Loucy (cell line): ENCODE data around the gene CCDC92.

Experiments used
- H2AFZ ChIP-seq: fragments of 200-600 bp; sonication (generic); 2 replicates; pipeline ENCODE4 v1.6.0; 2016; ENCODE audit warnings: antibody characterized with exemption, mild to moderate bottlenecking, low read length, moderate library complexity
- H3F3A ChIP-seq: fragments of 200-600 bp; 2 replicates; pipeline ENCODE4 v1.6.0; 2016; ENCODE audit warnings: antibody characterized with exemption, low read depth, mild to moderate bottlenecking
- H3K27me3 ChIP-seq: fragments of 200-600 bp; sonication (generic); 2 replicates; pipeline ENCODE4 v1.6.1; 2014; ENCODE audit warnings: low read length, mild to moderate bottlenecking; ENCODE audit not compliant: insufficient read depth, poor library complexity, severe bottlenecking
- H3K36me3 ChIP-seq: fragments of 200-600 bp; sonication (generic); 2 replicates; pipeline ENCODE4 v1.6.1; 2016; ENCODE audit warnings: low read length; ENCODE audit not compliant: insufficient read depth
- H3K4me1 ChIP-seq: fragments of 200-600 bp; sonication (generic); 2 replicates; pipeline ENCODE4 v1.5.1; 2014; ENCODE audit warnings: low read length, mild to moderate bottlenecking; ENCODE audit not compliant: insufficient read depth, poor library complexity, severe bottlenecking
- H3K4me2 ChIP-seq: fragments of 200-600 bp; sonication (generic); 2 replicates; pipeline ENCODE4 v1.6.0; 2014; ENCODE audit warnings: antibody characterized with exemption, low read length, low read depth, mild to moderate bottlenecking; ENCODE audit not compliant: poor library complexity, severe bottlenecking
- H3K4me3 ChIP-seq: fragments of 200-600 bp; sonication (generic); 2 replicates; pipeline ENCODE4 v1.5.1; 2014; ENCODE audit warnings: low read length, mild to moderate bottlenecking, mixed read lengths; ENCODE audit not compliant: poor library complexity, severe bottlenecking
- H3K79me2 ChIP-seq: fragments of 200-600 bp; sonication (generic); 2 replicates; pipeline ENCODE4 v1.6.1; 2014; ENCODE audit warnings: low read length; ENCODE audit not compliant: insufficient read depth
- H3K9ac ChIP-seq: fragments of 200-600 bp; sonication (generic); 2 replicates; pipeline ENCODE4 v1.6.0; 2014; ENCODE audit warnings: mild to moderate bottlenecking, low read depth, low read length, moderate library complexity; ENCODE audit not compliant: poor library complexity, severe bottlenecking
- H3K9me2 ChIP-seq: fragments of 200-600 bp; sonication (generic); replicated peaks from 2 replicates; pipeline ENCODE4 v1.6.1; 2016; ENCODE audit warnings: low read depth, low read length, mixed read lengths
- H3K9me3 ChIP-seq: fragments of 200-600 bp; sonication (generic); 2 replicates; pipeline ENCODE4 v1.6.1; 2014; ENCODE audit warnings: mild to moderate bottlenecking, antibody characterized with exemption, low read length, low read depth; ENCODE audit not compliant: insufficient read depth
- H4K20me1 ChIP-seq: fragments of 200-600 bp; sonication (generic); 2 replicates; pipeline ENCODE4 v1.6.0; 2014; ENCODE audit warnings: antibody characterized with exemption, low read length, mild to moderate bottlenecking; ENCODE audit not compliant: insufficient read depth, poor library complexity, severe bottlenecking
- EZH2phosphoT487 ChIP-seq: fragments of 200-600 bp; IDR thresholded peaks from 2 replicates; pipeline ENCODE4 v1.6.1; 2018; ENCODE audit warnings: antibody characterized with exemption, mild to moderate bottlenecking, moderate library complexity, borderline replicate concordance
- TF ChIP-seq, protein P1 (sequence below): fragments of 200-600 bp; sonication (generic); conservative IDR thresholded peaks from 2 replicates; pipeline ENCODE4 v1.5.1; 2014; ENCODE audit warnings: mild to moderate bottlenecking, antibody characterized with exemption, low read length

Gene CCDC92

DNA sequence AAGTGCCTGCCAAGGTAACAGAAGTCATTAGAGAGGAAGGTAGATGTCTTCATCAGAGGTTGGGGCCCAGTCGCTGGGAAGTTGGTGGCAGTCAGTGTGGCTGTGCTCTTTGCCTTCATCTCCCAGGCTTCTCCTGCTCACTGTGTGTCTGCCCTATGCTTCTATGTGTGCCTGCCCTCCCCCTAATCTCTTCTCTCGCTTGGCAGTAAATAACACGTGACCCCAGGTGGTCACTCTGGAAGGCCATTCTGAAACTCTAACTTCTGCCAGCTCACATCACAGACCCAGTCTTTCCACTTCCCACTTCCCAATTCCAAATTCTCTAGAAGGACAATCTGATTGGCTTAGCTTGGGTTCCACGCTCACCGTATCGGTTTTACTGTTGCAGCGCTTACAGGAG is 9.6 kb upstream of the CCDC92 start:
- Histone ChIP-seq H3K4me1 (peaks cover 9% of the 10 kb centered on the region), H2AFZ (no peak overlapping the region), H4K20me1 (peaks cover 27% of the 10 kb centered on the region), H3K9ac (no peak overlapping the region), H3K4me2 (no peak overlapping the region), H3K9me2 (no peaks in the 10 kb centered on the region), H3K27me3 (no peaks in the 10 kb centered on the region), H3F3A (no peaks in the 10 kb centered on the region), H3K36me3 (no peaks in the 10 kb centered on the region), H3K4me3 (no peak overlapping the region), H3K9me3 (no peaks in the 10 kb centered on the region), H3K79me2 (peaks cover 73% of the 10 kb centered on the region)
- TF ChIP-seq EZH2phosphoT487: no peak
- TF ChIP-seq, protein P1, sequence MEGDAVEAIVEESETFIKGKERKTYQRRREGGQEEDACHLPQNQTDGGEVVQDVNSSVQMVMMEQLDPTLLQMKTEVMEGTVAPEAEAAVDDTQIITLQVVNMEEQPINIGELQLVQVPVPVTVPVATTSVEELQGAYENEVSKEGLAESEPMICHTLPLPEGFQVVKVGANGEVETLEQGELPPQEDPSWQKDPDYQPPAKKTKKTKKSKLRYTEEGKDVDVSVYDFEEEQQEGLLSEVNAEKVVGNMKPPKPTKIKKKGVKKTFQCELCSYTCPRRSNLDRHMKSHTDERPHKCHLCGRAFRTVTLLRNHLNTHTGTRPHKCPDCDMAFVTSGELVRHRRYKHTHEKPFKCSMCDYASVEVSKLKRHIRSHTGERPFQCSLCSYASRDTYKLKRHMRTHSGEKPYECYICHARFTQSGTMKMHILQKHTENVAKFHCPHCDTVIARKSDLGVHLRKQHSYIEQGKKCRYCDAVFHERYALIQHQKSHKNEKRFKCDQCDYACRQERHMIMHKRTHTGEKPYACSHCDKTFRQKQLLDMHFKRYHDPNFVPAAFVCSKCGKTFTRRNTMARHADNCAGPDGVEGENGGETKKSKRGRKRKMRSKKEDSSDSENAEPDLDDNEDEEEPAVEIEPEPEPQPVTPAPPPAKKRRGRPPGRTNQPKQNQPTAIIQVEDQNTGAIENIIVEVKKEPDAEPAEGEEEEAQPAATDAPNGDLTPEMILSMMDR: no peak

DNA sequence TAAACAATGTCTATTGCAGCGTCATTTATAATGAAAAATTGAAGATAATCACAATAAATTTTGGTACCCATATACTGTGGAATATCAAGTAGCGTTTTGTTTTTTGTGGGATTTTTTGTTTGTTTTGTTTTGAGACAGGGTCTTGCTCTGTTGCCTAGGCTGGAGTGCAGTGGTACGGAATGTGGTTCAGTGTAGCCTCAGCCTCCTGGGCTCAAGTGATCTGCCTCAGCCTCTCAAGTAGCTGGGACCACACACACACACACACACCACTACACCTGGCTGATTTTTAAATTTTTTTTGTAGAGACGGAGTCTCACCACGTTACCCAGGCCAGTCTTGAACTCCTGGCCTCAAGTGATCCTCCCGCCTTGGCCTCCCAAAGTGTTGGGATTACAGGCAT is 6.9 kb upstream of the CCDC92 start:
- H3K9me2 ChIP-seq: no peaks in the 10 kb centered on the region
- H4K20me1 ChIP-seq: peaks cover 43% of the 10 kb centered on the region
- TF ChIP-seq, protein P1: no peak
- no peak for TF ChIP-seq EZH2phosphoT487
- H3K9ac ChIP-seq: no peak overlapping the region
- no peaks in the 10 kb centered on the region for H3K27me3 ChIP-seq
- H3K4me1 ChIP-seq: peaks cover 23% of the 10 kb centered on the region
- H3K79me2 ChIP-seq: peaks cover 68% of the 10 kb centered on the region
- H3K36me3 ChIP-seq: no peaks in the 10 kb centered on the region
- H3K4me2 ChIP-seq: no peak overlapping the region
- no peaks in the 10 kb centered on the region for H3F3A ChIP-seq
- H3K4me3 ChIP-seq: no peak overlapping the region
- no peak overlapping the region for H2AFZ ChIP-seq
- no peaks in the 10 kb centered on the region for H3K9me3 ChIP-seq

DNA sequence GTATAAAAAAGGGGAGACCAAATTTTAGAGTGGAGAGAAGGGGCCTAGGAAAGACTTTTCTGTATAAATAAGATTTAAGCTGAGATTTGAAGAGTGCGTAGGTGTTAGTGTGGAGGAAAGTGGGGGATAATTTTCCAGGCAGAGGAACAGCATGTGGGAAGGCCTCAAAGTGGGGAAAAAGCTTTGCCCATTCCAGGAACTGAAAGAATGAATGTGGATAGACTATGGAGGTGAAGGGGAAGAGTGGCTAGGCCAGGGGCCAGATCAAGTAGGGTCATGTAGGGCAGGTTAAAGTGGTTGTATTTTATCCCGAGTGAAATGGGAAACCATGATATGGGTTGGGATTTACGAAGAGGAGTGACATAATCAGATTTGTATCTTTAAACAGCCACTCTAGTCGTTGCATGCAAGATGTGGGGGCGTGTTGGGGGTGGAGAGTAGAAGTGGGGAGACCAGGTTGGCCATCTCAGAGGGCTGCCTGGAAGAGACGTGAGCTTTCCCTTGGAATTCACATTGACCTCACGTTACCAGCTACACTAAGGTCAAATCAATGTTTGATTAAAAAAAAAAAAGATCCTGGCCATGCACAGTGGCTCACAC is 3.7 kb upstream of the CCDC92 start:
- Histone ChIP-seq H3K9ac (peak overlapping the region; percentile 74), H3K4me2 (no peak overlapping the region), H3K9me3 (no peaks in the 10 kb centered on the region), H4K20me1 (peaks cover 41% of the 10 kb centered on the region), H3K79me2 (peaks cover 63% of the 10 kb centered on the region), H3F3A (no peaks in the 10 kb centered on the region), H3K4me3 (no peak overlapping the region), H3K4me1 (peaks cover 33% of the 10 kb centered on the region), H2AFZ (no peak overlapping the region), H3K9me2 (no peaks in the 10 kb centered on the region), H3K36me3 (no peaks in the 10 kb centered on the region), H3K27me3 (no peaks in the 10 kb centered on the region)
- TF ChIP-seq EZH2phosphoT487: no peak
- TF ChIP-seq, protein P1: no peak
